Measurements from ENCODE around the gene SLC22A1. TPM values are rescaled to one million over a fixed set of nuclear protein-coding genes. Genes with fewer than 3 reads are reported as not detected.
"Not testable (repeated sequence)": the region's sequence is repeated elsewhere in the genome, so short reads cannot be mapped to it uniquely, and the experiment has no call there.

Gene SLC22A1
- total RNA-seq, 1 experiment from 2014 or later = 1.5 TPM

DNA sequence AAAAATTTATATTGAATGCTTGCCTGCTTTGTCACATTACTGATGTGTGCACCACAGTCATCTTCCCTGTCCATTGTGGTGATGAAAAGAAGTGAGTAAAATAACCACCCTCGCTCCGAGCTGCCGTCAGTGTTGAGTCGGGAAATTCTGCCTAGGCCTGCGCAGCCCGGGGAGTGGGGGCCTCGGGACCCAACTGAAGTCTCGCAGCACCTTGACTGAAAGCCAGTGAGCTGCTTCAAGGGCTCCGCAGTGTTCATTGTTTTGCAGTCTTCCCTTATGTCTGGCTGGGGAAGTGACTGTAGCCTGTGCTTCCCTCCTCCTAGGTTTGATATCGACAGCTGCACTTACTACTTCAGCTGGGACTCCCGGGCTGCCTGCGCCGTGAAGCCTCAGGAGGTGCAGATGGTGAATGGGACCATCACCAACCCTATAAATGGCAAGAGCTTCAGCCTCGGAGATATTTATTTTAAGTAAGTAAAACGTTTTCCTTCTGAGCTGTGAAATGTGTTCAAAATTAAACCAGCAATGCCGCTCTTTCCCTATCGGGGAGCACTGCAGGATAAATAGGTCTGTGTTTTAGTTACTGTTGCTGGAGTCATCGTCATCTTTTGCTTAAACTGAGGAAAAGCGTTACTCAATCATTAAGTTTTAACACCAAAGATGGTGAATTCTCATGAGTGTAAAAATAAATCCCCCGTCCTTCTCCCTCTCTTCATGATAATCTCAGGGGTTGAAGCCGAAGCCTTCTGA is 32.7 kb upstream of the SLC22A1 start:
- Histone ChIP-seq H3K9me3 (no peaks in the 10 kb centered on the region), H3K4me3 (ENCODE audit: low read depth, low read length) (no peak overlapping the region), H3K4me1 (no peaks in the 10 kb centered on the region), H3K27me3 (replicated peaks; ENCODE audit: control insufficient read depth, insufficient read depth, low read length) (no peaks in the 10 kb centered on the region), H3K36me3 (ENCODE audit: control insufficient read depth, insufficient read depth, low read length) (peaks cover 2% of the 10 kb centered on the region)
- H3K9me3 Mint-ChIP-seq (ENCODE audit: unreplicated experiment) = no peaks in the 10 kb centered on the region
- no peak overlapping the region for H3K27ac Mint-ChIP-seq (ENCODE audit: unreplicated experiment)
- no peak for DNase-seq
- CTCF ChIA-PET = interaction anchor here (1.1 to 2.3 kb wide), 4 partner anchors 208 to 445 kb away, joined by 3 to 10 read pairs (median 6); no protein-coding TSS in a partner anchor
- peaks cover 57% of the 10 kb centered on the region for H3K36me3 Mint-ChIP-seq (ENCODE audit: insufficient read depth, unreplicated experiment)
- H3K27me3 Mint-ChIP-seq (ENCODE audit: insufficient read depth, unreplicated experiment) = no peaks in the 10 kb centered on the region
- TF ChIP-seq, protein P1, sequence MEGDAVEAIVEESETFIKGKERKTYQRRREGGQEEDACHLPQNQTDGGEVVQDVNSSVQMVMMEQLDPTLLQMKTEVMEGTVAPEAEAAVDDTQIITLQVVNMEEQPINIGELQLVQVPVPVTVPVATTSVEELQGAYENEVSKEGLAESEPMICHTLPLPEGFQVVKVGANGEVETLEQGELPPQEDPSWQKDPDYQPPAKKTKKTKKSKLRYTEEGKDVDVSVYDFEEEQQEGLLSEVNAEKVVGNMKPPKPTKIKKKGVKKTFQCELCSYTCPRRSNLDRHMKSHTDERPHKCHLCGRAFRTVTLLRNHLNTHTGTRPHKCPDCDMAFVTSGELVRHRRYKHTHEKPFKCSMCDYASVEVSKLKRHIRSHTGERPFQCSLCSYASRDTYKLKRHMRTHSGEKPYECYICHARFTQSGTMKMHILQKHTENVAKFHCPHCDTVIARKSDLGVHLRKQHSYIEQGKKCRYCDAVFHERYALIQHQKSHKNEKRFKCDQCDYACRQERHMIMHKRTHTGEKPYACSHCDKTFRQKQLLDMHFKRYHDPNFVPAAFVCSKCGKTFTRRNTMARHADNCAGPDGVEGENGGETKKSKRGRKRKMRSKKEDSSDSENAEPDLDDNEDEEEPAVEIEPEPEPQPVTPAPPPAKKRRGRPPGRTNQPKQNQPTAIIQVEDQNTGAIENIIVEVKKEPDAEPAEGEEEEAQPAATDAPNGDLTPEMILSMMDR (IDR thresholded peaks at IDR 0.05; ENCODE audit: insufficient read depth in 1 of 2, low read depth in 1 of 2, low read length in 1 of 2, severe bottlenecking in 1 of 2, unreplicated experiment in 1 of 2) = no peak
- H3K4me1 Mint-ChIP-seq (ENCODE audit: low read depth, unreplicated experiment) = no peaks in the 10 kb centered on the region
- intact Hi-C loops (cut with micrococcal nuclease; ENCODE audit: unreplicated experiment) = loop anchor here (1.0 to 5.0 kb wide), 4 partner anchors 14 to 443 kb away; no protein-coding TSS in a partner anchor
- no TSS peak for BruUV-seq (replicated peaks)
- POLR2A ChIA-PET = no interaction called here
- H3K4me3 Mint-ChIP-seq (ENCODE audit: unreplicated experiment) = no peak overlapping the region

DNA sequence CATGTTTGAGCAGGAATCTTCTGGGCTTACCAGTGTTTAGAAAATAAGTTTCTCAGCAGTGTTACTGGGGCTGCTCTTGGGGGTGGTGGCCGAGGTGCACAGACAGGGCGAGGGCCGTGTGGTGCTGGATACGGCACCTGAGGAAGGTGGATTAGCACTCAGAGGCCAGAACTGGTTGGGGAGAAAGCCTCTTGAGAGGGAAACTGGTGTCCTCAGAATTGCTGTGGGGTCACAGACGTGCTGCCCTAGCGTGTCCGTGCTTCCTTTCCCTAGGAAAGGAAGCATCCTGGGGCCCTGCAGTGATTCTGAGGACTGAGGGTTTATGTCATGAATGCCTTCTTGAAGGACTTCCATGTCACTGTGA is 32.1 kb upstream of the SLC22A1 start:
- Mint-ChIP-seq H3K4me3 (ENCODE audit: unreplicated experiment) (no peak overlapping the region), H3K4me1 (ENCODE audit: low read depth, unreplicated experiment) (no peaks in the 10 kb centered on the region), H3K36me3 (ENCODE audit: insufficient read depth, unreplicated experiment) (peaks cover 57% of the 10 kb centered on the region), H3K27me3 (ENCODE audit: insufficient read depth, unreplicated experiment) (no peaks in the 10 kb centered on the region), H3K9me3 (ENCODE audit: unreplicated experiment) (no peaks in the 10 kb centered on the region), H3K27ac (ENCODE audit: unreplicated experiment) (no peak overlapping the region)
- no TSS peak for BruUV-seq (replicated peaks)
- Histone ChIP-seq H3K27me3 (replicated peaks; ENCODE audit: control insufficient read depth, insufficient read depth, low read length) (no peaks in the 10 kb centered on the region), H3K9me3 (no peaks in the 10 kb centered on the region), H3K36me3 (ENCODE audit: control insufficient read depth, insufficient read depth, low read length) (peaks cover 2% of the 10 kb centered on the region), H3K4me3 (ENCODE audit: low read depth, low read length) (no peak overlapping the region), H3K4me1 (no peaks in the 10 kb centered on the region)
- no peak for DNase-seq
- intact Hi-C loops (cut with micrococcal nuclease; ENCODE audit: unreplicated experiment) = loop anchor here (2.0 to 5.0 kb wide), 2 partner anchors 49 to 443 kb away; no protein-coding TSS in a partner anchor
- POLR2A ChIA-PET = no interaction called here
- CTCF ChIA-PET = interaction anchor here (2.3 kb wide), 1 partner anchor 366 kb away, joined by 10 read pairs; no protein-coding TSS in a partner anchor
- TF ChIP-seq, protein P1 (IDR thresholded peaks at IDR 0.05; ENCODE audit: insufficient read depth in 1 of 2, low read depth in 1 of 2, low read length in 1 of 2, severe bottlenecking in 1 of 2, unreplicated experiment in 1 of 2) = no peak

DNA sequence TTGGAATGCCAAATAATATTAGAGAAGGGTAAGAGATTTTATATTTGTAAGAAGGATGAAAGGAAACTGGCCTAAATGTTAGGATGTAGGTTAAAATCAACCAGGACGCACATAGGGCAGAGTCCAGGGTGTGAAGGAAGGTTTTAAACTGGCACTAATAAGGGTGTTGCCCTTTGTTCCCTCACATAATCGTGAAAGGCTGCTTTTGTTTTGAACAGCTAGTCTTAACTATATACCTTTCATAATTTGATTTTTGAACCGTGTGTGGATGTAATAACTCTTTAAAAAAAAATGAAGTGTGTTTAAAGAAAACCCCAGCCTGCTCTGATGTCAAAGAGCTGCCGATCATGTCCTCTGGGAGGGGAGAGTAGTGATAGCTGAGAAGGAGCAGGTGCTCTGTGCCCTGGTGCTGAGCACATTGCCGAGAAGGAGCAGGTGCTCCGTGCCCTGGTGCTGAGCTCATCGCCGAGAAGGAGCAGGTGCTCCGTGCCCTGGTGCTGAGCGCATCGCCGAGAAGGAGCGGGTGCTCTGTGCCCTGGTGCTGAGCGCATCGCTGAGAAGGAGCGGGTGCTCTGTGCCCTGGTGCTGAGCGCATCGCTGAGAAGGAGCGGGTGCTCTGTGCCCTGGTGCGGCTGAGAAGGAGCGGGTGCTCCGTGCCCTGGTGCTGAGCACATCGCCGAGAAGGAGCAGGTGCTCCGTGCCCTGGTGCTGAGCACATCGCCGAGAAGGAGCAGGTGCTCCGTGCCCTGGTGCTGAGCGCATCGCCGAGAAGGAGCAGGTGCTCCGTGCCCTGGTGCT is 31.0 kb upstream of the SLC22A1 start:
- intact Hi-C loops (cut with micrococcal nuclease; ENCODE audit: unreplicated experiment) = not testable (repeated sequence)

DNA sequence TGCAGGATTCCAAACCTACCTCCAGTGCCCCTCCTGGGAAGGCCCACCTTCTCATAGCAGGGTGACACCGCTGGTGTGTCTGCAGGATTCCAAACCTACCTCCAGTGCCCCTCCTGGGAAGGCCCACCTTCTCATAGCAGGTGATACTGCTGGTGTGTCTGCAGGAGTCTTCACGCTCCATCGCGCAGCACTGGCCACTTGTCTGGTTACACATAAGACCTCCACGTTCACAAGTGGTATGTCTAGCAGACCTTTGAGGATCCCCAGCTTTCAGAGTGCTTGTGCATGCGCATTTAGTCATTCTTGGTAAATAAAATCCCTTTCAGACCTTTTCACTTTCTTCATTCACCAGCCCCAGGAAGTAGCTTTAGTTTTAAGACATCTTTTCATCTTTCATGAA is 29.4 kb upstream of the SLC22A1 start:
- H3K4me3 ChIP-seq (ENCODE audit: low read depth, low read length); H3K4me1 ChIP-seq; H3K36me3 ChIP-seq (ENCODE audit: control insufficient read depth, insufficient read depth, low read length); POLR2A ChIA-PET; CTCF ChIA-PET; H3K27ac Mint-ChIP-seq (ENCODE audit: unreplicated experiment); H3K9me3 ChIP-seq; H3K27me3 Mint-ChIP-seq (ENCODE audit: insufficient read depth, unreplicated experiment); H3K4me3 Mint-ChIP-seq (ENCODE audit: unreplicated experiment); DNase-seq; intact Hi-C loops (cut with micrococcal nuclease; ENCODE audit: unreplicated experiment); H3K9me3 Mint-ChIP-seq (ENCODE audit: unreplicated experiment); H3K4me1 Mint-ChIP-seq (ENCODE audit: low read depth, unreplicated experiment); H3K27me3 ChIP-seq (replicated peaks; ENCODE audit: control insufficient read depth, insufficient read depth, low read length); BruUV-seq (replicated peaks): not testable (repeated sequence)
- H3K36me3 Mint-ChIP-seq (ENCODE audit: insufficient read depth, unreplicated experiment) = peaks cover 59% of the 10 kb centered on the region

More for the DNA sequence above, 31.0 kb upstream of the SLC22A1 start:
- H3K36me3 Mint-ChIP-seq (ENCODE audit: insufficient read depth, unreplicated experiment) = peaks cover 60% of the 10 kb centered on the region
- H3K36me3 ChIP-seq (ENCODE audit: control insufficient read depth, insufficient read depth, low read length); H3K27ac Mint-ChIP-seq (ENCODE audit: unreplicated experiment); H3K27me3 Mint-ChIP-seq (ENCODE audit: insufficient read depth, unreplicated experiment); BruUV-seq (replicated peaks); H3K9me3 Mint-ChIP-seq (ENCODE audit: unreplicated experiment); H3K9me3 ChIP-seq; H3K4me3 Mint-ChIP-seq (ENCODE audit: unreplicated experiment); CTCF ChIA-PET; POLR2A ChIA-PET; H3K4me3 ChIP-seq (ENCODE audit: low read depth, low read length); H3K27me3 ChIP-seq (replicated peaks; ENCODE audit: control insufficient read depth, insufficient read depth, low read length); DNase-seq; H3K4me1 ChIP-seq; H3K4me1 Mint-ChIP-seq (ENCODE audit: low read depth, unreplicated experiment): not testable (repeated sequence)
